ENCODE measurements around the gene TMEM117. TPM values are rescaled to one million over a fixed set of nuclear protein-coding genes. Genes with fewer than 3 reads are reported as not detected.

Gene TMEM117
- total and polyA plus RNA-seq, 2 donors (not counting 3 experiments of a cell fraction or from before 2014, with no cell fraction given): 1.2 to 3.8 TPM

DNA sequence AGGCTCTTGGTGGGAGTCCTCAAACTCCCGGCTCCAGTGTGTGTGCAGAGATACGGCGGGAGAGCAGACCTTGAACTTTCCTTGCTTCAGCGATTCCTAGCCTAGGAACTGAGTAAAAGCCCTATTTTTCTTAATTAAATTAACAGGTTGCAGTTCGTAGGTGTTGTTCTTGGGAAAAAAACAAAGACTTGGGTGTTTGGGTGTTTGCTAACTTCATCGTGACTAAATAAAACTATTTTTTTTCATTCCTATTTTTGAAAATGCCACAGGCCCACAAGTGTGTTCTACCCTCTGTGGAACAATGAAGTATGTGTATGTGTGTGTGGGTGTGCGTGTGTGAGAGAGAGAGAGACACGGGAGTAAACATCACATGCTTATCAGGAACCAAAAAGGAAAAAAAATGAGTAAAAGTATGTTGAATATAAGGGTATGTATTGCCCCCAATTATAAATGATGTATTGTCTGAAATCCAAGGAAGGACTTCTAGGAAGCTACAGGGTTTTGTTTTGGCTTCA is 651 bp downstream of the TMEM117 start:
- POLR2A ChIA-PET: no interaction called here
- H3K9ac ChIP-seq (replicated peaks; ENCODE audit: extremely low read depth, insufficient read depth, low read length): peak overlapping the region; percentile 76
- no peaks in the 10 kb centered on the region for H3K4me1 ChIP-seq (ENCODE audit: control insufficient read depth, extremely low read depth, insufficient read depth, low read length)
- DNase-seq (ENCODE audit: low read depth, low spot score) (peak; percentile 49), FAIRE-seq (peak; percentile 50)
- H2AFZ ChIP-seq (ENCODE audit: low read depth, low read length): peak overlapping the region; percentile 99
- peak overlapping the region; percentile 52 for H3K27ac ChIP-seq (ENCODE audit: insufficient read depth, low read depth, low read length)
- H3K79me2 ChIP-seq (ENCODE audit: control insufficient read depth, insufficient read depth, low read length): no peaks in the 10 kb centered on the region
- no TSS peak for BruUV-seq (replicated peaks)
- peak overlapping the region; percentile 63 to 76 (median 73) for H3K4me3 ChIP-seq (replicated peaks in 1 of 3; ENCODE audit: insufficient read depth in 1 of 3, low read depth in 1 of 3, low read length in 3 of 3)
- dilution Hi-C loops (cut with MboI; ENCODE audit: extremely low pct_ligation_motif_present, low sequenced_read_pairs): no loop called here
- no peaks in the 10 kb centered on the region for H3K36me3 ChIP-seq (ENCODE audit: control insufficient read depth in 2 of 2, extremely low read depth in 1 of 2, insufficient read depth in 2 of 2, low read length in 2 of 2)
- CTCF ChIA-PET: interaction anchor here (1.0 kb wide), 2 partner anchors 19 to 31 kb away, joined by 3 to 6 read pairs; partner anchors contain the start of gene TWF1
- intact Hi-C loops (cut with micrococcal nuclease): loop anchor here (1.0 kb wide), 1 partner anchor 30 kb away; the partner anchor contains the start of gene TWF1
- no peaks in the 10 kb centered on the region for H3K9me1 ChIP-seq (replicated peaks; ENCODE audit: control insufficient read depth, extremely low read depth, insufficient read depth, low read length)
- no peaks in the 10 kb centered on the region for H3K9me3 ChIP-seq (replicated peaks; ENCODE audit: control insufficient read depth, insufficient read depth, low read length)
- H4K20me1 ChIP-seq (replicated peaks; ENCODE audit: control insufficient read depth, extremely low read depth, insufficient read depth, low read length): no peaks in the 10 kb centered on the region
- no peak for TF ChIP-seq MYC (IDR thresholded peaks at IDR 0.05; ENCODE audit: low read depth, low read length)
- TF ChIP-seq, protein P1, sequence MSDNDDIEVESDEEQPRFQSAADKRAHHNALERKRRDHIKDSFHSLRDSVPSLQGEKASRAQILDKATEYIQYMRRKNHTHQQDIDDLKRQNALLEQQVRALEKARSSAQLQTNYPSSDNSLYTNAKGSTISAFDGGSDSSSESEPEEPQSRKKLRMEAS (IDR thresholded peaks at IDR 0.05; ENCODE audit: insufficient read depth, insufficient read length): no peak
- TF ChIP-seq JUN (IDR thresholded peaks at IDR 0.05; ENCODE audit: borderline replicate concordance, insufficient read depth, insufficient read length, low read depth): no peak
- TF ChIP-seq GATA2 (IDR thresholded peaks at IDR 0.05; ENCODE audit: insufficient read depth, insufficient read length, low read depth, low read length): no peak
- peak overlapping the region; percentile 86 for H3K4me2 ChIP-seq (ENCODE audit: insufficient read depth, low read length)
- peaks cover 0 to 7% of the 10 kb centered on the region in 2 experiments for H3K27me3 ChIP-seq (ENCODE audit: control insufficient read depth in 2 of 2, insufficient read depth in 2 of 2, low read length in 2 of 2)

DNA sequence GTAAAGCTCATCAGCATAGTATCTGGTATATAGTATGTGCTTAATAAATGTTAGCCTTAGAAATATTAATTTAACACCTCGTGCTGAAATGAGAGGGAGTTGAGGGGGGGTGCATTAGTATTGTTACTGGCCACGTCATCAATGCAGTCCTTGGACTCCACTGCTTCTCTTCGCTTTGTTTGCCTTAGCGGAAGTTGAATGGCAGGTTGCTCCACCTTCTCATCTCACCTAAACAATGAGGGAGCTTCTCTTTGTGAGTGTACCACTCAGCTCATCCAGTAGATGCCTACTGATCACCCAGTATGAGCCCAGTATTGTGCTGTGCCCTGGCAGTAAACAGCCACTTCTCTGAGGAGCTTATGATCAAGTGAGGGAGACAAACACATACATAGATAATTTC is 4.5 kb downstream of the TMEM117 start:
- dilution Hi-C loops (cut with MboI; ENCODE audit: extremely low pct_ligation_motif_present, low sequenced_read_pairs): no loop called here
- intact Hi-C loops (cut with micrococcal nuclease): no loop called here
- Histone ChIP-seq H3K9me1 (replicated peaks; ENCODE audit: control insufficient read depth, extremely low read depth, insufficient read depth, low read length) (no peaks in the 10 kb centered on the region), H3K27me3 (ENCODE audit: control insufficient read depth in 2 of 2, insufficient read depth in 2 of 2, low read length in 2 of 2) (no peaks in the 10 kb centered on the region), H3K4me3 (replicated peaks in 1 of 3; ENCODE audit: insufficient read depth in 1 of 3, low read depth in 1 of 3, low read length in 3 of 3) (no peak overlapping the region), H3K4me1 (ENCODE audit: control insufficient read depth, extremely low read depth, insufficient read depth, low read length) (no peaks in the 10 kb centered on the region), H3K9ac (replicated peaks; ENCODE audit: extremely low read depth, insufficient read depth, low read length) (no peak overlapping the region), H3K27ac (ENCODE audit: insufficient read depth, low read depth, low read length) (no peak overlapping the region), H3K9me3 (replicated peaks; ENCODE audit: control insufficient read depth, insufficient read depth, low read length) (no peaks in the 10 kb centered on the region), H3K36me3 (ENCODE audit: control insufficient read depth in 2 of 2, extremely low read depth in 1 of 2, insufficient read depth in 2 of 2, low read length in 2 of 2) (no peaks in the 10 kb centered on the region), H3K79me2 (ENCODE audit: control insufficient read depth, insufficient read depth, low read length) (no peaks in the 10 kb centered on the region), H2AFZ (ENCODE audit: low read depth, low read length) (no peak overlapping the region), H3K4me2 (ENCODE audit: insufficient read depth, low read length) (no peak overlapping the region), H4K20me1 (replicated peaks; ENCODE audit: control insufficient read depth, extremely low read depth, insufficient read depth, low read length) (no peaks in the 10 kb centered on the region)
- ChIA-PET CTCF (interaction anchor here (1.1 kb wide), 1 partner anchor 395 kb away, joined by 3 read pairs; no protein-coding TSS in a partner anchor), POLR2A (no interaction called here)
- DNase-seq (ENCODE audit: low read depth, low spot score) (no peak), FAIRE-seq (no peak)
- BruUV-seq (replicated peaks): no TSS peak
- TF ChIP-seq, protein P2, sequence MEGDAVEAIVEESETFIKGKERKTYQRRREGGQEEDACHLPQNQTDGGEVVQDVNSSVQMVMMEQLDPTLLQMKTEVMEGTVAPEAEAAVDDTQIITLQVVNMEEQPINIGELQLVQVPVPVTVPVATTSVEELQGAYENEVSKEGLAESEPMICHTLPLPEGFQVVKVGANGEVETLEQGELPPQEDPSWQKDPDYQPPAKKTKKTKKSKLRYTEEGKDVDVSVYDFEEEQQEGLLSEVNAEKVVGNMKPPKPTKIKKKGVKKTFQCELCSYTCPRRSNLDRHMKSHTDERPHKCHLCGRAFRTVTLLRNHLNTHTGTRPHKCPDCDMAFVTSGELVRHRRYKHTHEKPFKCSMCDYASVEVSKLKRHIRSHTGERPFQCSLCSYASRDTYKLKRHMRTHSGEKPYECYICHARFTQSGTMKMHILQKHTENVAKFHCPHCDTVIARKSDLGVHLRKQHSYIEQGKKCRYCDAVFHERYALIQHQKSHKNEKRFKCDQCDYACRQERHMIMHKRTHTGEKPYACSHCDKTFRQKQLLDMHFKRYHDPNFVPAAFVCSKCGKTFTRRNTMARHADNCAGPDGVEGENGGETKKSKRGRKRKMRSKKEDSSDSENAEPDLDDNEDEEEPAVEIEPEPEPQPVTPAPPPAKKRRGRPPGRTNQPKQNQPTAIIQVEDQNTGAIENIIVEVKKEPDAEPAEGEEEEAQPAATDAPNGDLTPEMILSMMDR (IDR thresholded peaks at IDR 0.05; ENCODE audit: extremely low read depth in 1 of 2, insufficient read depth in 1 of 2, low read depth in 1 of 2, low read length in 2 of 2): no peak
- TF ChIP-seq POLR2A (IDR thresholded peaks at IDR 0.05; ENCODE audit: low read depth, low read length): no peak
- no peak for TF ChIP-seq GATA2 (IDR thresholded peaks at IDR 0.05; ENCODE audit: insufficient read depth, insufficient read length, low read depth, low read length)
- TF ChIP-seq FOS (IDR thresholded peaks at IDR 0.05; ENCODE audit: borderline replicate concordance, insufficient read depth, low read length): no peak
- TF ChIP-seq, protein P1 (IDR thresholded peaks at IDR 0.05; ENCODE audit: insufficient read depth, insufficient read length): no peak
- no peak for TF ChIP-seq POLR2AphosphoS5 (IDR thresholded peaks at IDR 0.05; ENCODE audit: insufficient read depth, low read depth, low read length)
- no peak for TF ChIP-seq JUN (IDR thresholded peaks at IDR 0.05; ENCODE audit: borderline replicate concordance, insufficient read depth, insufficient read length, low read depth)
- no peak for TF ChIP-seq MYC (IDR thresholded peaks at IDR 0.05; ENCODE audit: low read depth, low read length)
- TF ChIP-seq EZH2 (IDR thresholded peaks at IDR 0.05; ENCODE audit: borderline replicate concordance, low read depth, low read length, severe bottlenecking): no peak

Measured in endothelial cell of umbilical vein (primary cell).